Measurements from ENCODE around the gene VDR.

GRCh38 chr12:47845081-47845480, 59.7 kb downstream of the VDR start:
- TF ChIP-seq, protein P1, sequence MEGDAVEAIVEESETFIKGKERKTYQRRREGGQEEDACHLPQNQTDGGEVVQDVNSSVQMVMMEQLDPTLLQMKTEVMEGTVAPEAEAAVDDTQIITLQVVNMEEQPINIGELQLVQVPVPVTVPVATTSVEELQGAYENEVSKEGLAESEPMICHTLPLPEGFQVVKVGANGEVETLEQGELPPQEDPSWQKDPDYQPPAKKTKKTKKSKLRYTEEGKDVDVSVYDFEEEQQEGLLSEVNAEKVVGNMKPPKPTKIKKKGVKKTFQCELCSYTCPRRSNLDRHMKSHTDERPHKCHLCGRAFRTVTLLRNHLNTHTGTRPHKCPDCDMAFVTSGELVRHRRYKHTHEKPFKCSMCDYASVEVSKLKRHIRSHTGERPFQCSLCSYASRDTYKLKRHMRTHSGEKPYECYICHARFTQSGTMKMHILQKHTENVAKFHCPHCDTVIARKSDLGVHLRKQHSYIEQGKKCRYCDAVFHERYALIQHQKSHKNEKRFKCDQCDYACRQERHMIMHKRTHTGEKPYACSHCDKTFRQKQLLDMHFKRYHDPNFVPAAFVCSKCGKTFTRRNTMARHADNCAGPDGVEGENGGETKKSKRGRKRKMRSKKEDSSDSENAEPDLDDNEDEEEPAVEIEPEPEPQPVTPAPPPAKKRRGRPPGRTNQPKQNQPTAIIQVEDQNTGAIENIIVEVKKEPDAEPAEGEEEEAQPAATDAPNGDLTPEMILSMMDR (IDR thresholded peaks at IDR 0.05), result no peak
- no peak for TF ChIP-seq POLR2A (IDR thresholded peaks at IDR 0.05)

All from uterus (tissue), 2 donors.